ENCODE results near the gene A2M. TPM values are rescaled to one million over a fixed set of nuclear protein-coding genes. Genes with fewer than 3 reads are reported as not detected.

Gene A2M
- polyA plus RNA-seq, 3 donors = 164 to 222 (median 194) TPM

- no peak for DNase-seq
These were observed 11.8 kb upstream of the A2M start for GRCh38 chr12:9127484-9127883.

- no peak for DNase-seq
These were observed 8.8 kb upstream of the A2M start for GRCh38 chr12:9124383-9125031.

DNA sequence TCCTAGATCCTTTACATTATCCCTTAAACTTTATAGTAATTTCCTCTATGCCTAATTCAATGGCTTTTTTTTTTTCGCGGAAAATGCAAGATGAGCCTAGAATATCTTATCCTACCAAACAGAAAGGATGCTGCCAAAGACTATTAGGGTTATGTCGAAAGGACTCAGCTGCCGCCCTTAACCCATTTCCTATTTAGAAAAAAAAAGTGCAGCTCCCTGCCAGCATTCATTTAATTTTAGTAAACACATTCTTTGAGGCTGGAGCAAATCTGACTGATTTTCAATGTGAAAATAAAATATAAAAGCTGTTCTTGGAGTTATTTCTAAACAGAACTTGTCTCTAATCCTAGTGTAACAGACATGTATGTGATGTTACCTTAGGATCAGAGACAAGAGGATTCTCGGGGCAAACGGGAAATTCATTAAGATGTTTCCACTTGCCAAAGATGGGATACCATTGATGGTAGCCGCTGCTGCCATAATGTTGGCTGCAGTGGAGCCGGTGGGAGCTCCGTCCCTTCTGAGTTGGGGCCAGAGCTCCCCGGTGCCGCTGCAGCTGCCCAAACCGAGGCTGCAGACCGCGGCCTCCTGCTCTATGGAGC lies 8.2 kb upstream of the A2M start:
- no peak for DNase-seq

DNA sequence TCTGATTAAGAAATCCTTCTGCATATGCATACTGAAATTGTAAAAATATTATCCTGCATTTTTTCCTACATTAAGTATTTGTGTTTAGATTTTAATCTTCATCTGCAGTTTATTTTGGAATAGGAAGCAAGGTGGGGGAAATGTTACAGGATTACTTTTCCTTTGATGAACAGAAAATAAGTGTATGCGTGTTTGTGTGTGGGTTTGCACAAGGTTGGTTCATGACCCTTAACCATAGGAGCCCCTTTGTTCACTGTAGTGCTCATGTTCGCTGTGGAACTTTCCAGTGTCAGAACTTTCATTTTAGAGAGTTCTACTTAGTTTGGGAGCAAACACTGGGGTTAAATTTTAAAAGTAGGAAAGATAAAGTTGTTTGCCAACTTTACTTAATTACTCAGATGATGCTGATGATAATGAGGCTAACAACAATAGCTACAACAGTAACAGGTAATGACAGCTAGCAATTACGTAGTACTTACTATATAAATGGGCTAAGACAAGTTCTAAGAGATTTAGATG lies 6.4 kb upstream of the A2M start:
- DNase-seq = no peak

GRCh38 chr12:9120487-9121184 lies 4.9 kb upstream of the A2M start:
- DNase-seq = no peak

- no peak for DNase-seq
These were observed 2.4 kb upstream of the A2M start for GRCh38 chr12:9118158-9118557.

- no peak for DNase-seq
These were observed 773 bp downstream of the A2M start for GRCh38 chr12:9114946-9115345.

DNA sequence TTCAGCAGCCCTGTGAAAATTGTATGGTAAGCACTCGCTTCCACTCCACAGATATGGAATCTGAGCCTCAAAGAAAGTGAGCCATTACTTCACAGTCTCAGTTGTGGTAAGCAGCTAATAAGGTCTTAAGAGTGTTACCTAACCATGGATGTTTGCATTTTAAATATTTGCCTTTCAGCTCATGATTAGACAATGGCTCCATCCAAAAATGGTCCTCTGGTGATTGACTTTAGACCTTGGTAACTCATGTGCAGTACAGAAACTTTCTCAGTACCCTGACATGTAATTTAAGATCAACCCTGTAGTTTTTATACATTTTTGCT lies 1.8 kb downstream of the A2M start:
- DNase-seq = no peak

- DNase-seq = no peak
These were observed 2.3 kb downstream of the A2M start for GRCh38 chr12:9113296-9113986.

DNA sequence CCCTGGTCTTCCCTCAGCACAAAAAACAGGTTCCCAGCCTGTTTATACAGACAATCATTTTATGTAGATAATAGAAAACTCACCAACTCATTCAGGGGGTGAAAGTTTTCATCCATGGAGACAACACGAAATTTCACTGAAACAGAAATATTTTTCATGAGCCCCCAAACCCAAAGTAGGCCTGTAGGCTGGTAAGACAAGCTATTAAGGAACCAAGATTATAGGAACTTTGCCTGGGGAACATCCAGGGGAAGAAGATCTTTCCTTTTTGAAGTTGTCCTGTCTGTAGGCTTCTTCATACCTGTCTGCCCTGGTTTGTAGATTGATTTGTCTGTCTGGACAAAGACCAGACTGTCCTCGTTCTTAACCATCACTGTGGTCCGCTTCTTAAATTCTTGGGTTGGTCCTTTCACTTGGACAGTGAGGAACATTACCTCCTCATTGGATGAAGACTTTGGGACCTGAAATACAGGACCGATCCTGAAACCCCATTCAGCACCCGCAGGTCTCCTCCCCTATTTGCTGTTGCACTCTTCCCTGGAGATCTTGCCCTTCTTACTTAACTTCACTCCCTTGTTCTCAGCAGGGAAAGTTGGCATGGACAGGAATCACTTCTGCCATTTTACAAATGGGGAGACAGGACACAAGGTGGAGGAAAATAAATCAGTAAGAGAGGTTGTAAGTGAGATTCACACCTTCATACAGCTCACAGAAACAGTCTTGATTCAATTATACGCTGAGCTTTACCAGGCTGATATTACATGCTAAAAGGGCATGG lies 3.5 kb downstream of the A2M start:
- DNase-seq = no peak

DNA sequence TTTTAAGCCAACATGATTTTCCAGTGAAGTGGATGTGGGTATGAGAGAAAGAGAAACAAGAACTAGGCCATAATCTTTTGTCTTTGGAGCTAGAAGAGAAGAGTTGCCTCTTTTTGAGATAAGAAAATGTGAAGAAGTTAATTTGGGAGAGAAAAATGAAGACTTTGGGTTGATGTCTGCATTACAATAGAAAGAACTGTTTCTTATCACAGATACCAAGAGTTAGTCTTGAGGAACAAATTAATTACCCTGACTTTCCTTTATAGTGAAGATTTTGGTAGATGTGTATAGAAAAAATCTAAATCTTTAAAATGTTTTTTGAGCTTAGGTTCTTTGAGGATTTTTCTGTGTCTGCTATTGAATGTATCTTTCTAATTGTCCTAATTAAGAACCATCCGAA lies 4.2 kb downstream of the A2M start:
- no peak for DNase-seq

DNA sequence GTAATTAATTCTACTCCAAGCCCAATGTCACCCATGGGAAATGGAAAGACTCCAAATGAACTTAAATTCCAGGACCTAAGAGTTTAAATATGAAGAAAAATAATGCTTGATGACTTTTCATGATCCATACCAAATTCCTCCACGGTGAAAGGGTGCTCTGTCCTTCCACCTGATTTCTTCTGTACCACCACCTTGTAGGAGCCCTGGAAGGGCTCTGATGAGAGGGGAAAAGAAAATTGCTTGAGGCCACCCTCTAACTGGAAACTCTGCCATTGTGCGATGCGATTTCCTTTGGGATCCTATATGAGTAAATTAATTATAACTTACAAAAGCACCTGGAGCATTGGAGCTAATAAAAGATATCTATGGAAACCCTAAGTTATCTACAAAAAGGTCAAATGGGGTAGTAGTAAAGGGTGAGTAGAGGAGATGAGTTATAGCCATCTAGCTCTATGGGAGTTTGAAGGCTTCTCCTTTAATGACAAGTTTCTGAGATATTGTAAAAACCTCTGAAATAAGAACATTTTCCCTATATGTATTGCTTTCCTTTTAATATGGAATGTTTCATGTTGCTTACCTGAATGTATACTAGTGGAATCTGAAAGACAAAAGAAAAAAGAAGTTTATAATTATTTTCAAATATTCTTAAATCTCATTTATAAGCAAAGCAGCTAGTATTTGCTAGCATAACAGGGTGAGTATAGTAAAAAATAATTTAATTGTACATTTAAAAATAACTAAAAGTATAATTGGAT lies 5.8 kb downstream of the A2M start:
- DNase-seq = no peak

DNA sequence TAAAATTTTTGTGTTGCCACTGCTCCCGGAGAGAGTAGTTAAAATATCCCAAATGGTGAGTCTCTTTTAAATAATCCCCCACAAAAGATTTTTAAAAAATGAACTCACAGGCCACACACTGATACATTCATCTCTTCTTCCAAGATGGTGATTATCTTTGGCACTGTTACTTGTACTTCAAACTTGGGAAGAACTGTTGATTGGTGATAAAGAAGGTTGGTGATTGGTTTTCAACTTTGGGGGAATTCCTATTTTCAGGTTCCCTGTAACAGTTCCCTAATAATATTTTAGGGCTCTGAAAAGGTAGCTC lies 6.6 kb downstream of the A2M start:
- no peak for DNase-seq

GRCh38 chr12:9108504-9109212 lies 7.1 kb downstream of the A2M start:
- DNase-seq = no peak

DNA sequence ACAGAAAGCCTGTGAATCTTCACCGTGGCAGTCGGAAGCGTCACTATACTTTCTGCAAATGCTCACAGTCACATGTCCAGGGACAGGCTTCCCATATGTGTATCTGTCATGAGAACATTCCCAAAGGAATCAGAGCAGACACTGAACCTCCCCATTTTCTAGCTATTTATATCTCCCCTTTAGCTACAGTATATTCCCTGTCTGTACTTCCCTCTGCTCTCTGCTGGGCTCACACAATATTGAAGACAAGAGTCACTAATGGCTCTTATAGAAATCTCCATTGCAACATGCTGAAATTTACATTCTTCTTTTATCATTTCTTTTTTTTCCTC lies 8.2 kb downstream of the A2M start:
- DNase-seq = no peak

- DNase-seq = no peak
These were observed 8.8 kb downstream of the A2M start for GRCh38 chr12:9106610-9107541.

DNA sequence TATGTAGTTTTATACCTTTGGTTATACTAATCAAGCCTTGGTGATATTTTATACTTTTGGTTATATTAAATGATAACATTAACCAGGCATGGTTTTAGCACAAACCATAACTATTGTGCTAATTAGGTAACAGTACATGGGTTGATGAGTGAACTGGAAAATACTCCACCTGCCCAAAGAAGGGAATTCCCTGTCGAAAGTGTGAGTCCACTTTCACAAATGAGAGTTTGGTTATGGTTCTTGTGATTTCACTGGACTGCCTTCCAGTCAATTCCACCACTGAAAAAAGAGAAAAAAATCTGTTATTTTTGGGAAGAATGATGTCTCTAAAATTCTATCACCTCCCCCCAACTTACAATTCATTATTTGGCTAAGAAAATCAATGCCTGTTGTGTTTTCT lies 9.7 kb downstream of the A2M start:
- DNase-seq = no peak

DNA sequence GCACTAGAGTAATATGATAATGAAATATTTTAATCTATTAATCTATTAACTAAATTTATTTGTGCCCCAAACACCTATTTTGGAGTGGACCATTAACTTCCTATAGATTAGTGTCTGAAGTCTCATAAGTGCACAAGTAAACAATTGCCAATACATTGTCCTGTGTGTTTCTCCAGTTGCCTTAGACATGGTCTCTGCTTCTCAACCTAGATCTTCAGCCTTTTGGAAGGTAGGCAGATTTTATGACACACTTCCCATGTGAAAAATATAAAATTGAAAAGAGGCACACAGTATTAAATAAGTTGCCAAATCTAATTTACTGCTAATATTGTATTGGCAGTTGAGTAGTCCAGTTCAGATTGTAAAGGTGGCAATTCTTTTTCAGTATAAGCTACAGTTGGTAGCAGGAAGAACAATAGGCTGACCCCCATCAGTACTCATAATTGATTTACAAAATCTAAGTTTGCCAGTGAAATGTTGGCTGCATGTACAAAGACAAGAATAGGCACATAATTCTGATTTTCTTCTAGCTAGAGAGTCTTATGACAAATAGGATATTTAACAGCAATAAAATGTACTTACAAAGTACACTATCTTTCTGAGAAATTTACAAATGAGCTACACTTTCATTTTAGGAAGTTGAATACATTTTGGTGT lies 10.8 kb downstream of the A2M start:
- no peak for DNase-seq

DNA sequence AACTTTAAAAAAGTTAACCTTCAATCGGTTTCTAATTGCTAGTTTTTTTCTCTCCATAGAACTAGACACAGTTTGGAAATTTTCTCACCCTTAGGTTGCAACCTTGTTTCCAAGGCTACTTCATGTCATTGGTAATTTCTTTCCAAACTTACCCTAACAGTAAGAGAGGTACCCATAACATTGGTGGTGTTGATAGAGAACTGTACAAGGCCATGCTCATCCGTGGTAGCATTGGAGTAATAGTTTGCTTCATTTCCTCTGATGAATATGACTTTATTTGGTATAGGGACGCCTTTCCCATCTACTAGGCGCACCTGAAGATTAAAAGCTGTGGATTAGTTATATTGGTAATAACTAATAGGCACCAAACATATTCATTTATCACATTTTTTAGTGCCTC lies 11.6 kb downstream of the A2M start:
- DNase-seq = no peak
